SIG-M5 treated with dmso at 0.1 percent for 504 hours (cell line): Measurements from ENCODE around the gene RNF152.
"Not testable (repeated sequence)": the region's sequence is repeated elsewhere in the genome, so short reads cannot be mapped to it uniquely, and the experiment has no call there.

Experiments
- DNase-seq: peaks from one replicate; lab custom pipeline; 2025; ENCODE audit not compliant: unreplicated experiment; lab: John Stamatoyannopoulos, UW

Gene RNF152

GRCh38 chr18:61822879-61823278 is 69.9 kb downstream of the RNF152 start:
- DNase-seq = no peak

DNA sequence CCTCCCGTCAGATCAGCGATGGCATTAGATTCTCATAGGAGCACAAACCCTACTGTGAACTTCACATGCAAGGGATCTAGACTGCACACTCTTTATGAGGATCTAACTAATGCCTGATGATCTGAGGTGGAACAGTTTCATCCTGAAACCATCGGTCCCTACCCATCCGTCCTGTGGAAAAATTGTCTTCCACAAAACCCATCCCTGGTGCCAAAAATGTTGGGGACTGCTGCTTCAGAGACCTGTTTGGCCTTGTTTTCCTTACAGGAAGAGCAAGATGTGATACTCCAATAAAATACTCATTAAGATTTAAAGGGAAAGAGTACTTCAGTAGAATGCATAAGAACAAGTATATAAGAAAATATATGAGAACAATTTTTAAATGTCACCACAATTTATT is 71.1 kb downstream of the RNF152 start:
- no peak for DNase-seq

- no peak for DNase-seq
Measured at GRCh38 chr18:61820882-61821281, 71.9 kb downstream of the RNF152 start.

GRCh38 chr18:61817086-61817485 is 75.7 kb downstream of the RNF152 start:
- no peak for DNase-seq

- DNase-seq = no peak
Measured at GRCh38 chr18:61815885-61816470, 76.8 kb downstream of the RNF152 start.

DNA sequence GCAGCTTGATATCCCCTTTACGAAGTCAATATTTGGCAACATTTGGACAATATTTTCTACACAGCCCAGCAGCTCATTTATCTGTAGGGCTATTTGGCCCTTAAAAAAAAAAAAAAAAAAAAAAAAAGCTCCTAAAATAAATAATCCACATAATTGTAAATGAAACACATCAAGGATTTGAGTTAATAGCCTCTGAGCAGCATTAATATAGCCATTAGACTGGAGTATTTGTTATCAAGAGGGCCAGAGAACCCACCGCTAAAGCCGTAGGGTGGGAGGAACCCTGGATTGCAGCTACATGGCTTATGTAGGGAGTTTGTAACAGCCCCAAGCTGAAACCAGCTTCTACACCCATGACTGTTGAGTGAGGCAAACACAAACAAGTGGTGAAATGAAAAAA is 84.5 kb downstream of the RNF152 start:
- DNase-seq = no peak

- no peak for DNase-seq
Measured at GRCh38 chr18:61803393-61803792, 89.4 kb downstream of the RNF152 start.

DNA sequence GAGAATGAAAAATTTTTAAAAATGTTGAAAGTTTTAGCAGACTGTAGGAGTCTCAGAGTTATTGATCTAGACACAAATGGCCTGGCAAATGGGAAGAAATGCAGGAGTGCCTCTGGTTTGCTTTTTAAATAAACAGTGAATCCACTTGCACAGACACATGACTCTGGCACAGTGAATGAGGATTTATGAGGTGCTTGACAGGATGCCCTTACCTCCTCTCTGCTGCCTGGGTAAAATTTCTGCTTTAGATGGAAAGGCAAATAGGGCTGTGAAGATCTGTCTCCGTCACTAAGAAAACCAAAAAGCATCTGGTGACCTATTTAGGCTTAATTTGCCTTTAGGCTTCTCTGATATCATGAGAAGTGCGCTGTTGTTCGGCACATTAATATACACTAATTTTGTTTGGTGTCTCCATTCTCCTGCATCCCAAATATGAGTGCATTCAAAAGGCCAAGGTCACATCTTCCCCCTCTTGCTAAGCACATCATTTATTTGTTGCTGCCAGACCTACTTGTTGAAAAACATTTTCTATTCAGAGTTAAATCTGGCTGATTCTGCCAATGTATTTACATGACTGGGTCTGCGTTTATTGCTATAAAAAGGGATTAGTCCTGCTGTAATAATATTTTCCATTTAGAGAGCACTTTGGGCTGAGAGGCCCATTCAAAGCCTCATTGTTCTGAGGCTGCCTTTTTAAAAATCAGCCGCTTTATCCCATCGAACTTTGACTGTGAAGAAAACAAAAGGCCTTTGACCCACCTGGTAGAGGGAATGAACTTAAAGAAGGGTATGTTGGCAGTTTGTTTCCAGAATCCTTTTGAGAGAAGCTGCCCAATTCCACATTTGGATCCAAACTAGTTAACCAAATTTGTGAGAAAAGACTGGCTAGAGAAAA is 94.9 kb downstream of the RNF152 start:
- no peak for DNase-seq

- DNase-seq = no peak
Measured at GRCh38 chr18:61791031-61791430, 101.8 kb downstream of the RNF152 start.

DNA sequence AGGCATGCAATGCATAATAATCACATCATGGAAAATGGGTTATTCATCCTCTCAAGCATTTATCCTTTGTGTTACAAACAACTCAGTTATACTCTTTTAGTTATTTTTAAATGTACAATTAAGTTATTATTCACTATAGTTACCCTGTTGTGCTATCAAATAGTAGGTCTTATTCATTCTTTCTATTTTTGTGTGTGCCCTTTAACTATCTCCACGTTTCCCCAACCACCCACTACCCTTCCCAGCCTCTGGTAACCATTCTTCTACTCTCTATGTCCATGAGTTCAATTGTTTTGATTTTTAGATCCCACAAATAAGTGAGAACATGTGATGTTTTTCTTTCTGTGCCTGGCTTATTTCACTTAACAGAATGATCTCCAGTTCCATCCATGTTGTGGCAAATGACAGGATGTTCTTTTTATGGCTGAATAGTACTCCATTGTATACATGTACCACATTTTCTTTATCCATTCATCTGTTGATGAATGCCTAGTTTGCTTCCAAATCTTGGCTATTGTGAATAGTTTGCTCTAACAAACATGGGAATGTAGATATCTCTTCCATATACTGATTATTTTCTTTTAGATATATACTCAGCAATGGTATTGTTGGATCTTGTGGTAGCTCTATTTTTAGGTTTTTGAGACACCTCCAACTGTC is 105.7 kb downstream of the RNF152 start:
- DNase-seq = not testable (repeated sequence)

DNA sequence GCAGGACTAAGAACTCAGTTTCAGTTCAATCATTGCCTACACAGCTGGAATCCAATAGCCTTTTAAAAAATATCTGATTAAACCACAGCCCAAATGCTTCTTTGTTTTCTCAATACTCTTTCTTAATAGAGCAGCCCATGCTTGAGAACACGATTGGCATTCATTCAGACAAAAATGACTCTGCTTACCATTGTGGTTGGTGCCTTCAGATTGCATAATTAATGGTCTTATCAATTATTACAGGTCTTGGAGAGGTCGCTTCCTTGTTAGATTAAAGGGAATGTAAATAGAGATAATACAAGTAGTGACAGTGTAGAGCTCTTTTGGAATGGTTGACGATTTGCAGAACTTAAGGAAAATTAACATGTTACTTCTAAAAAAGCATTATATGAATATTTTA is 107.2 kb downstream of the RNF152 start:
- no peak for DNase-seq

- no peak for DNase-seq
Measured at GRCh38 chr18:61784834-61785233, 108.0 kb downstream of the RNF152 start.

DNA sequence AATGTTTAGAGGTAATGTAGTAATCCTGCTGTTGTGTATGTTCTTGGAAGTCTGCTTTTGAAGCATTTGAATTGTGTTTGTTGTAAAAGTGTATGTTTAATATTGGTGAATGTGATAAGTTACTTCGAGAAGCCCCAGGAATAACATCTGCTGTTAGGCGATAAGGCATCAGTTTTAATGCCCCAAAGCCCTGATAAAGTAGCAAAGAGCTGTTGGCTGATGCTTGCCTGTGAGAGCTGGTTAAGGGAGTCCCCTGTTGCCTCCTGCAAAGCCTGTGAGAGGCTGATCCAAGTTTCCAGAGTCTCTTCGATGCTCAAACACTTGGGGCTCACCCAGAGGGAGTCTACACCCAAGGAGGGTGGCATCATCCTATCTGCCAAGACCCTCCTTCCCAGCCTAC is 110.3 kb downstream of the RNF152 start:
- DNase-seq = no peak

- DNase-seq = not testable (repeated sequence)
Measured at GRCh38 chr18:61776201-61776600, 116.6 kb downstream of the RNF152 start.

GRCh38 chr18:61774846-61775245 is 118.0 kb downstream of the RNF152 start:
- no peak for DNase-seq

DNA sequence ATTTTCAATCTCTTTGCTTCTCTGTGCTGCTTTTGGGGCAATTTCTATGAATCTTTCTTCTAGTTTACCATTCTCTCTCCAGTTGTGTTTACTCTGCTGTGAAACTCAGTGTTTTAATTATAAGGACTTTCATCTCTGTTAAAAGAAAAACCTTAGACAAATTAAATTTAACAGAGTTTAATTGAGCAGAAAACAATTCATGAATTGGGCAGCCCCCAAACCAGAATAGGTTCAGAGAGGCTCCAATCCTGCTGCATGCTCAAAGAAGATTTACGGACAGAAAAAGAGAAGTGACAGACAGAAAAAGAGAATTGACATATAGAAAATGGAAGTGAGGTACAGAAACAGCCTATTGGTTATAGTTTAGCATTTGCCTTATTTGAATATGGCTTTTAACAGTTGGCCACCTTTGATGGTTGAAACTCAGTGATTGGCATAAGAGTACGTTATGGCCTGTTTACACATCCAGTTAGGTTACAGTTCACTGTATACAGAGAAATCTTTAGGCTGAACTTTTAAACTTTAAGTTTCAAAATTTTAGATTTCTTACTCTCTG is 120.4 kb downstream of the RNF152 start:
- no peak for DNase-seq

GRCh38 chr18:61771861-61772260 is 120.9 kb downstream of the RNF152 start:
- no peak for DNase-seq

DNA sequence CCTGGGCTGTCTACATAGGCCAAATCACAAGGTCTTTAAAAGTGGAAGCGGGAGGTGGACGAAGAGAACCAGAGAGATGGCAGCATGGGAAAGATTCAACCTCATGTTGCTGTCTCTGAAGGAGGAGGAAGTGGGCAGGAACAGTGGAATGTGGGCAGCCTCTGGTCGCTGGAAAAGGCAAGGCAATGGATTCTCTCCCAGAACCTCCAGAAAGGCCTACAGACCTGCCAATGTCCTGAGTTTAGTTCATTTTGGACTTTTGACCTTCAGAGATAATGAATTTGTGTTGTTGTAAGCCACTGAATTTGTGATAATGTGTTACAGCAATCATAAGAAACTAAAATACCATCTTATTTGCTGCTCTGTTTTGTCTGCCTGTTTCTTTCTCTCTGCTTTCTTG is 122.5 kb downstream of the RNF152 start:
- DNase-seq = no peak

GRCh38 chr18:61766266-61766884 is 126.4 kb downstream of the RNF152 start:
- no peak for DNase-seq

GRCh38 chr18:61765097-61765496 is 127.7 kb downstream of the RNF152 start:
- no peak for DNase-seq

GRCh38 chr18:61764381-61764780 is 128.4 kb downstream of the RNF152 start:
- no peak for DNase-seq
